ENCODE results near the gene ATP5ME. TPM values are rescaled to one million over a fixed set of nuclear protein-coding genes. Genes with fewer than 3 reads are reported as not detected.

The ATP5ME gene
- total RNA-seq, 1 experiment from 2014 or later = 357 TPM

DNA sequence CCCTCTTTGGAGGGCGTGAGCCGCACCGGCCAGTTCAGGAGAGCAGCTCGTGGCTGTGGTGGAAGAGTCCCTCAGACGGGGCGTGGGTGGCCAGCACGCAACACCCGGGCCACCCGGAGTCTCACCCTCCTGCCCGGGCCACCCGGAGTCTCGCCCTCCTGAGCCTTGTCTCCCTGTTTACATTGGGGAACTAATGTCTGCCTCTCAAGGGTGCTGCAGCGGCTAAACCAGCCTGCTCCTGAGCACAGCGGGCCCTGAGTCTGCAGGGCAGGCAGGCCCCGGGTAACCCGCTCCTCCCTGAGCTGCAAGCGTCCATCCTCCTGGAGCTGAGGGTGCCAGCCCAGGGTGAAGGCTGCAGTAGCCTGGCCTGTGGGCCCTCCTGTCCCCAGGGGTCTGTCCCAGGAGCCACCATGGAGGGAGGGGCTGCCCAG, 45.8 kb downstream of the ATP5ME start:
- Histone ChIP-seq H3K4me2 (ENCODE audit: low read depth, low read length, poor library complexity, severe bottlenecking) (no peak overlapping the region), H4K20me1 (ENCODE audit: insufficient read depth, low read depth, low read length) (no peaks in the 10 kb centered on the region), H3K36me3 (ENCODE audit: insufficient read depth, low read length) (no peaks in the 10 kb centered on the region)

DNA sequence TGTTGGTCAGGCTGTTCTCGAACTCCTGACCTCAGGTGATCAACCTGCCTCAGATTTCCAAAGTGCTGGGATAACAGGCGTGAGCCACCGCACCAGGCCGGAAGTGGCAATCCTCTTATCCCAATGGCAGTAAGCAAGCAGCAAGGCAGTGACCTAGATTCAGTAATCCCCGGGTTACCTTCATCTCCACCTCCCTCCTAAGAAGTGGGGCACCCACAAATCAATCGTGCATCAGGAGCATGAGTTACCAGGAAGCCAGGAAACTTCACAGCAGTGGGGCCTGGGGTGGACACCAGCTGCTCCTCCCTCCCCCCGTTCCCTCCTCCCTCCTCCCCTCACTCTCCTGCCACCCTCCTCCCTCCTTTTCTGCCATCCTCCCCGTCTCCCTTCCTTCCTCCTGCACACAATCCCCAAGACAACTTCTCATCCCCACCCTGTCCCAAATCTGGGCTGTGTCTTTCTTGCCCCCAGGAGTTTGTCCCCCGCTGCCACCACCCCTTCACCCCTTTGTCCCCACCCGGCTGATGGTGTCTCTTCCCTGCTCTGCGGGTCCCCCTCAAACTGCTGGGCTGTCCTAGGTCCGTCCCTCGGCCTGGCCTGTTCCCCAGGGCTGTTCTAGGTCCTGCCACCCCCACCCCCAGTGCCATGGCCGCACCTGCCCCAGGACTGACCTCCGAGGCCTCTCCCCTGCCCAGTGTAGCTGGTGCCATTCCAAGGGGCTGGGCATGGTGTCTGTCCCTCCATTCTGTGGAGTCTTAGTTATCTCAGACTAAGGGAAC, 46.5 kb downstream of the ATP5ME start:
- no peak overlapping the region for H2AFZ ChIP-seq (ENCODE audit: low read length)
- H3K9ac ChIP-seq (ENCODE audit: low read length) = no peak overlapping the region
- H3K4me1 ChIP-seq (ENCODE audit: low read length) = no peaks in the 10 kb centered on the region
- no peaks in the 10 kb centered on the region; the same call in 1 of the 2 replicates for H3K9me3 ChIP-seq (ENCODE audit: low read length)
- H3K9me2 ChIP-seq (replicated peaks; ENCODE audit: insufficient read depth, low read length) = no peaks in the 10 kb centered on the region
- no peak for DNase-seq
- no peaks in the 10 kb centered on the region for H3K27me3 ChIP-seq (ENCODE audit: low read length)
- no peaks in the 10 kb centered on the region for H3K36me3 ChIP-seq (ENCODE audit: insufficient read depth, low read length)
- H3K4me3 ChIP-seq (ENCODE audit: low read length) = no peak overlapping the region
- no peaks in the 10 kb centered on the region for H3K79me2 ChIP-seq (ENCODE audit: low read length)
- no peaks in the 10 kb centered on the region for H4K20me1 ChIP-seq (ENCODE audit: insufficient read depth, low read depth, low read length)
- H3K4me2 ChIP-seq (ENCODE audit: low read depth, low read length, poor library complexity, severe bottlenecking) = no peak overlapping the region
- H3K27ac ChIP-seq (ENCODE audit: low read length) = no peak overlapping the region

More for the DNA sequence above, 45.8 kb downstream of the ATP5ME start:
- H3K4me3 ChIP-seq (ENCODE audit: low read length) = no peak overlapping the region
- no peaks in the 10 kb centered on the region for H3K27me3 ChIP-seq (ENCODE audit: low read length)
- no peak for DNase-seq
- H3K9me2 ChIP-seq (replicated peaks; ENCODE audit: insufficient read depth, low read length) = no peaks in the 10 kb centered on the region
- H3K79me2 ChIP-seq (ENCODE audit: low read length) = no peaks in the 10 kb centered on the region
- no peaks in the 10 kb centered on the region for H3K4me1 ChIP-seq (ENCODE audit: low read length)
- no peak overlapping the region for H2AFZ ChIP-seq (ENCODE audit: low read length)
- H3K27ac ChIP-seq (ENCODE audit: low read length) = no peak overlapping the region
- no peak overlapping the region for H3K9ac ChIP-seq (ENCODE audit: low read length)
- no peaks in the 10 kb centered on the region; the same call in 1 of the 2 replicates for H3K9me3 ChIP-seq (ENCODE audit: low read length)

- Histone ChIP-seq H3K27ac (ENCODE audit: low read length) (no peak overlapping the region), H3K4me1 (ENCODE audit: low read length) (no peaks in the 10 kb centered on the region), H3K4me2 (ENCODE audit: low read depth, low read length, poor library complexity, severe bottlenecking) (no peak overlapping the region), H3K27me3 (ENCODE audit: low read length) (no peaks in the 10 kb centered on the region), H3K9me2 (replicated peaks; ENCODE audit: insufficient read depth, low read length) (no peaks in the 10 kb centered on the region), H3K9me3 (ENCODE audit: low read length) (no peaks in the 10 kb centered on the region), H4K20me1 (ENCODE audit: insufficient read depth, low read depth, low read length) (no peaks in the 10 kb centered on the region), H3K4me3 (ENCODE audit: low read length) (no peak overlapping the region), H3K9ac (ENCODE audit: low read length) (no peak overlapping the region), H2AFZ (ENCODE audit: low read length) (no peak overlapping the region), H3K36me3 (ENCODE audit: insufficient read depth, low read length) (no peaks in the 10 kb centered on the region), H3K79me2 (ENCODE audit: low read length) (no peaks in the 10 kb centered on the region)
- DNase-seq = no peak
Observed at GRCh38 chr4:626201-627091, 47.6 kb downstream of the ATP5ME start.

DNA sequence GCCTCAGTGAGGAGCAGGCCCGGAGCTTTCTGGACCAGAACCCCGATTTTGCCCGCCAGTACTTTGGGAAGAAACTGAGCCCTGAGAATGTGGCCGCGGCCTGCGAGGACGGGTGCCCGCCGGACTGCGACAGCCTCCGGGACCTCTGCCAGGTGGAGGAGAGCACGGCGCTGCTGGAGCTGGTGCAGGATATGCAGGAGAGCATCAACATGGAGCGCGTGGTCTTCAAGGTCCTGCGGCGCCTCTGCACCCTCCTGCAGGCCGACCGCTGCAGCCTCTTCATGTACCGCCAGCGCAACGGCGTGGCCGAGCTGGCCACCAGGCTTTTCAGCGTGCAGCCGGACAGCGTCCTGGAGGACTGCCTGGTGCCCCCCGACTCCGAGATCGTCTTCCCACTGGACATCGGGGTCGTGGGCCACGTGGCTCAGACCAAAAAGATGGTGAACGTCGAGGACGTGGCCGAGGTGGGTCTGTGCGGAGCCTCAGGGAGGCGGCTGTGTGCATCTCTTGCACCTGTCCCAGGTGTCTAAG, 48.4 kb downstream of the ATP5ME start:
- Histone ChIP-seq H3K36me3 (ENCODE audit: insufficient read depth, low read length) (no peaks in the 10 kb centered on the region), H3K27me3 (ENCODE audit: low read length) (no peaks in the 10 kb centered on the region), H3K79me2 (ENCODE audit: low read length) (no peaks in the 10 kb centered on the region), H4K20me1 (ENCODE audit: insufficient read depth, low read depth, low read length) (no peaks in the 10 kb centered on the region), H3K4me1 (ENCODE audit: low read length) (no peaks in the 10 kb centered on the region), H3K9me3 (ENCODE audit: low read length) (no peaks in the 10 kb centered on the region), H2AFZ (ENCODE audit: low read length) (no peak overlapping the region), H3K4me3 (ENCODE audit: low read length) (no peak overlapping the region), H3K4me2 (ENCODE audit: low read depth, low read length, poor library complexity, severe bottlenecking) (no peak overlapping the region), H3K9ac (ENCODE audit: low read length) (no peak overlapping the region), H3K9me2 (replicated peaks; ENCODE audit: insufficient read depth, low read length) (no peaks in the 10 kb centered on the region), H3K27ac (ENCODE audit: low read length) (no peak overlapping the region)
- DNase-seq = no peak

- DNase-seq = no peak
- H2AFZ ChIP-seq (ENCODE audit: low read length) = no peak within 1 kb of the TSS
- no peaks in the 10 kb centered on the region for H3K4me1 ChIP-seq (ENCODE audit: low read length)
- no peaks in the 10 kb centered on the region for H3K36me3 ChIP-seq (ENCODE audit: insufficient read depth, low read length)
- no peak within 1 kb of the TSS for H3K9ac ChIP-seq (ENCODE audit: low read length)
- no peaks in the 10 kb centered on the region for H3K9me3 ChIP-seq (ENCODE audit: low read length)
- H4K20me1 ChIP-seq (ENCODE audit: insufficient read depth, low read depth, low read length) = no peaks in the 10 kb centered on the region
- H3K79me2 ChIP-seq (ENCODE audit: low read length) = no peaks in the 10 kb centered on the region
- H3K4me3 ChIP-seq (ENCODE audit: low read length) = no peak within 1 kb of the TSS
- no peaks in the 10 kb centered on the region for H3K9me2 ChIP-seq (replicated peaks; ENCODE audit: insufficient read depth, low read length)
- no peak within 1 kb of the TSS for H3K4me2 ChIP-seq (ENCODE audit: low read depth, low read length, poor library complexity, severe bottlenecking)
- no peak within 1 kb of the TSS for H3K27ac ChIP-seq (ENCODE audit: low read length)
- no peaks in the 10 kb centered on the region for H3K27me3 ChIP-seq (ENCODE audit: low read length)
Observed at GRCh38 chr4:624705-625590, 49.1 kb downstream of the ATP5ME start, which contains the start of gene PDE6B. PDE6B (plus strand) TSS chr4:625573; CDS start chr4:625627, 54 bp downstream.

DNA sequence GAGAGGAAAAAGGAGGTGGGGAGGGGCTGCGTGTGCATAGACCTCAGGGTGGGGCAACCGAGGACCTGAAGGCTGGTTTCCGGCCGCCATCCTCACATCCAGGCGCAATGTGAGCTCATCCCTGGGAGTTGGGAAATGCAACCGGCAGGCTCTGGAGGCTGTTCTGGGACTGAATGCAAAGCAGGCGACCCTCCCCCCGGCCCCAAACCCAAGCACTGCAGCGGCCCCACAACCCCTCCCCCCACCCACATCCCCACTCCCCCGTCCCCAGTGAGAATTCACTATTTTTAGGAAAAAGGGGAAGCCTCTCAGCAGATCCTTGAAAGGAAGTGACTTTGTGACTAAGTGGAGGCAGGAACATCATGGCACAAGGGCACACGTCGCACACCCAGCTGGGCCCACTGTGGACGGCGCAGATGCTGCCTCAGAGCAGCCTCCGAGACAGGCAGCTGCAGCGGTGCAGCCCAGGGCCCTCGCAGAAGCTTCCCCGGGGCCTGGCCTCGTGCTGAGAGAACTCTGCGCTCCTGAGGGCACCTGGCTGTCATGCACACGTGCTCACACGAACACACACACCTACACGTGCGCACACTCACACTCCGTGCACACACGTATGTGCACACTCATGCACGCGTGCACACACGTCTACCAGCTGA, 50.0 kb downstream of the ATP5ME start:
- Histone ChIP-seq H3K4me3 (ENCODE audit: low read length) (no peak overlapping the region), H3K9me2 (replicated peaks; ENCODE audit: insufficient read depth, low read length) (no peaks in the 10 kb centered on the region), H3K4me1 (ENCODE audit: low read length) (no peaks in the 10 kb centered on the region), H3K36me3 (ENCODE audit: insufficient read depth, low read length) (no peaks in the 10 kb centered on the region), H2AFZ (ENCODE audit: low read length) (no peak overlapping the region), H3K79me2 (ENCODE audit: low read length) (no peaks in the 10 kb centered on the region), H3K9ac (ENCODE audit: low read length) (no peak overlapping the region), H3K27me3 (ENCODE audit: low read length) (no peaks in the 10 kb centered on the region), H3K4me2 (ENCODE audit: low read depth, low read length, poor library complexity, severe bottlenecking) (no peak overlapping the region), H4K20me1 (ENCODE audit: insufficient read depth, low read depth, low read length) (no peaks in the 10 kb centered on the region), H3K9me3 (ENCODE audit: low read length) (no peaks in the 10 kb centered on the region), H3K27ac (ENCODE audit: low read length) (no peak overlapping the region)
- no peak for DNase-seq

- Histone ChIP-seq H2AFZ (ENCODE audit: low read length) (no peak overlapping the region), H4K20me1 (ENCODE audit: insufficient read depth, low read depth, low read length) (no peaks in the 10 kb centered on the region)
Observed at GRCh38 chr4:622996-623913, 50.8 kb downstream of the ATP5ME start.

More at GRCh38 chr4:622996-623913, 50.8 kb downstream of the ATP5ME start:
- no peaks in the 10 kb centered on the region for H3K9me3 ChIP-seq (ENCODE audit: low read length)
- no peaks in the 10 kb centered on the region for H3K79me2 ChIP-seq (ENCODE audit: low read length)
- H3K36me3 ChIP-seq (ENCODE audit: insufficient read depth, low read length) = no peaks in the 10 kb centered on the region
- no peak overlapping the region for H3K9ac ChIP-seq (ENCODE audit: low read length)
- no peaks in the 10 kb centered on the region for H3K9me2 ChIP-seq (replicated peaks; ENCODE audit: insufficient read depth, low read length)
- no peak overlapping the region for H3K27ac ChIP-seq (ENCODE audit: low read length)
- DNase-seq = no peak
- H3K4me2 ChIP-seq (ENCODE audit: low read depth, low read length, poor library complexity, severe bottlenecking) = no peak overlapping the region
- H3K4me3 ChIP-seq (ENCODE audit: low read length) = no peak overlapping the region
- no peaks in the 10 kb centered on the region for H3K4me1 ChIP-seq (ENCODE audit: low read length)
- H3K27me3 ChIP-seq (ENCODE audit: low read length) = no peaks in the 10 kb centered on the region

Measured in Karpas-422 (cell line).